IPS-18c (cell line): ENCODE results near the gene SLC66A2.

Source experiments
- H3K4me3 ChIP-seq: 2 replicates; pipeline ENCODE4 v1.7.0; 2013; ENCODE audit warnings: low read depth, mild to moderate bottlenecking, low read length, moderate library complexity; ENCODE audit not compliant: insufficient read depth
- H3K9me3 ChIP-seq: one replicate; pipeline ENCODE4 v1.6.1; 2013; ENCODE audit warnings: mild to moderate bottlenecking, low read length, moderate library complexity; ENCODE audit not compliant: control insufficient read depth, insufficient read depth

The SLC66A2 gene

DNA sequence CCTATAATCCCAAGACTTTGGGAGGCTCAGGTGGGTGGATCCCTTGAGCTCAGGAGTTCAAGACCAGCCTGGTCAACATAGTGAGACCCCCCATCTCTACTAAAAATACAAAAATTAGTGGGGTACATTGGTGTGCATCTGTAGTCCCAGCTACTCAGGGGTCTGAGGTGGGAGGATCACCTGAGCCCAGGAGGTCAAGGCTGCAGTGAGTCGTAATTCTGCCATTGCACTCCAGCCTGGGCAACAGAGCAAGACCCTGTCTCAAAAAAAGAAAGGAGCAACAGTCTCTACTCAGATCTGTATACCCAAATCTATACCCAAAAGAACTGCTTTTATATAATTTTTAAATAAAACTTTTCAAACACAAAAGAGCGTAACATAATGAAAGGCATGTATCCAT is 7.5 kb upstream of the SLC66A2 start:
- H3K9me3 ChIP-seq = no peaks in the 10 kb centered on the region
- no peak overlapping the region for H3K4me3 ChIP-seq

DNA sequence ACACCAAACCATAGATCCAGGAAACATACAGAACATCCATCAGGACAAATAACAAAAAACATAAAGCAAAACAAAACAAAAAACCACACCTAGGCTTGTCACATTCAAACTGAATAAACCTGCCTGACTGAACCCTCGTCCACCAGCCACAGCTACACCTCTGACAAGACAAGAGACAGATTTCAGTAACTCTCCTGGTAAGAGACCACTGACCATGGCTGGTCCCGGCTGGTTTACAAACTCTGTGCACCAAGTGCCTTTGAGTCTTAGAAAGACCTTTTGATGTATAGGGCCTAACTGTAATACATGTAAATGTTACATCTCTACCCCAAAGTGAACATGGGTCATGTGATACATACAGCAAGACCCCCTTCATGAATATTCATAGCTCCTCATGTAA is 4.8 kb upstream of the SLC66A2 start:
- H3K4me3 ChIP-seq = no peak overlapping the region
- no peaks in the 10 kb centered on the region for H3K9me3 ChIP-seq

DNA sequence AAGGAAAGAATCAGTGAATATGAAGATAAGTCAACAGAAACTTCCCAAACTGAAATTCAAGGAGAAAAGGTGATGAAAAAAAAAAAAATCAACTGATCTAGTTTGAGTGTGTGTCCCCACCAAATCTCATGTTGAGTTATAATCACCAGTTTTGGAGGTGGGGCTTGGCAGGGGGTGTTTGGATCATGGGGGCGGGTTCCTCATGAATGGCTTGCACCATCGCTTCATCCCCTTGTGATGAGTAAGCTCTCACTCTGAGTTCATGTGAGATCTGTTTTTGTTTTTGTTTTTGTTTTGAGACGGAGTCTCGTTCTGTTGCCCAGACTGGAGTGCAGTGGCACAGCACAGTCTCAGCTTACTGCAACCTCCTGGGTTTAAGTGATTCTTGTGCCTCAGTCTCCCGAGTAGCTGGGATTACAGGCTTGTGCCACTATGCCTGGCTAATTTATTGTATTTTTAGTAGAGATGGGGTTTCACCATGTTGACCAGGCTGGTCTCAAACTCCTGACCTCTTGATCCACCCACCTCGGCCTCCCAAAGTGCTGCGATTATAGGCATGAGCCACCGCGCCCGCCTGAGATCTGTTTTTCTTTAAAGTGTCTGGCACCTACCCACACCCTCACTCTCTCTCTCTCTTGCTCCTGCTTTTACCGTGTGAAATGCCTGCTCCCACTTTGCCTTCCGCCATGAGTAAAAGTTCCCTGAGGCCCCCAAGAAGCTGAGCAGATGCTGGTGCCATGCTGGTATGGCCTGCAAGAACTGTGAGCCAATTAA is 4.0 kb upstream of the SLC66A2 start:
- Histone ChIP-seq H3K4me3 (no peak overlapping the region), H3K9me3 (no peaks in the 10 kb centered on the region)

DNA sequence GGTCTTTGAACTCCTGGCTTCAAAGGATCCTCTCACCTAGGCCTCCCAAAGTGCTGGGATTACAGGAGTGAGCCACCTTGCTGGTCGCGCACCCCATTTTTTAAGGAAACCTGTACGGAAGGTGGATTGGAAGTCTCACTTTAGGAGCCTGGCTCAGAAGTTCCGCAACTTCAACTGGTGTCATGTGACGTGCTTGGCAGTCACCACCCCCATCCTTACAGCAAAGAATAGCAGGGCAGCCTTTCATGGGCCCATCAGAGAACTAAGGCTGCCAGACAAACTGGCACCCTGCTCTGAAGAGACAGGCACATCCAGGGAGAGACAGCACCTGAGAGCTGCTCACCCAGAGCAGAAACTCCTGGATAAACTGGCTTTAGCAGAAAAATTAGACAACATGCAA is 3.3 kb upstream of the SLC66A2 start:
- Histone ChIP-seq H3K4me3 (no peak overlapping the region), H3K9me3 (no peaks in the 10 kb centered on the region)

DNA sequence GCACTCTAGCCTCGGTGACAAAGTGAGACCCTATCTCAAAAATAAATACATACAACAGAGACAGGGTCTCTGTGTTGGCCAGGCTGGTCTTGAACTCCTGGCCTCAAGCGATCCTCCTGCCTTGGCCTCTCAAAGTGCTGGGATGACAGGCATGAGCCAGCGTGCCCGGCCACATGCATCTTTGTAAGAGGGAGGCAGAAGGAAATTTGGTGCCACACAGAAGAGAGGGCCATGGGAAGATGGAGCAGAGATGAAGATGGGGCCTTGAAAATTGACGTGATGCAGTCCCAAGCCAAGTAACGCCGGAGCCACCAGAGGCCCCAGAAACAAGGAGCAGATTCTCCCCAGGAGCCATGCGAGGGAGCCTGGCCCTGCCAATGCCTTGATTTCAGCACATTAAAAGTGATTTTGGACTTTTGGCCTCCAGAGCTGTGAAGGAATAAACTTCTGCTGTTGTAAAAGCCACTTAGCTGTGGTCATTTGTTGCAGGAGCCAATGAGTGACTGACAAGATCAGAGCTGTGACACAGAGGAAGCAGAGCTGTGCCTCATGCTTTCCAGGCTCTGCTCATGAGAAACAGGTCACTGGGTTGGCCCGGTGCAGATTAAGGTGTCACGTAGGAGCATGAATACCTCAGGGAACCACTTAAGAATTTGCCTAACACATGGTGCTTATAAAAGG is 2.7 kb upstream of the SLC66A2 start:
- no peaks in the 10 kb centered on the region for H3K9me3 ChIP-seq

DNA sequence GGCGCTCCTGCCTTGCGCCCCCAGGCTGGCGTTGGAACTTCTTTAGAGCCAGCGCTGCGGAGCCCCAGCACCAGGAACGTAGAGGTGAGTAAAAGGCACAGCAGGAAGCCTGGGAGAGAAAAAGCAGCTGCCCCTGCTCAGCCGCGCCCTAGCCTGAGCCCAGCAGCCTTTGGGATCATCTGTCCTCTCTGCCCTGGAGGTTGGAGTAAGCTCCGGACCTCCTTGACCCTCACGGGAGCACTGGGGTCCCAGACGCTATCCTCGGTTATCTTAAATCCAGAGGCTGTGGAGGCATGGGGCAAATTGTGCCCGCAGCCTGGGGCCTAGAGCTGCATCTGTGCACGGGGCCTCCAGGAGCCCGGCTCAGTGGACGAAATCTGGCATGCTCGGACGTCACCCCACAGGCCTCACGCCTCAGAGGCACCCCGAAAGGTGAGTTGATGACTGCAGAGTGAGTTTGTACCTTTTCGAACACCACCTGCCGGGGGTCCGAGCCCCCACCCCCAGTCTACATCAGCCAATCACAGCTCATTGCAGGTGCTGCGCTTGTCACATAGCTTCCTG is 1.6 kb upstream of the SLC66A2 start:
- H3K9me3 ChIP-seq = no peaks in the 10 kb centered on the region
- 0 out of 2 replicates have a peak overlapping the region, but pooled peaks have one; percentile 15 for H3K4me3 ChIP-seq

More for the DNA sequence above, 2.7 kb upstream of the SLC66A2 start:
- H3K4me3 ChIP-seq = no peak overlapping the region

DNA sequence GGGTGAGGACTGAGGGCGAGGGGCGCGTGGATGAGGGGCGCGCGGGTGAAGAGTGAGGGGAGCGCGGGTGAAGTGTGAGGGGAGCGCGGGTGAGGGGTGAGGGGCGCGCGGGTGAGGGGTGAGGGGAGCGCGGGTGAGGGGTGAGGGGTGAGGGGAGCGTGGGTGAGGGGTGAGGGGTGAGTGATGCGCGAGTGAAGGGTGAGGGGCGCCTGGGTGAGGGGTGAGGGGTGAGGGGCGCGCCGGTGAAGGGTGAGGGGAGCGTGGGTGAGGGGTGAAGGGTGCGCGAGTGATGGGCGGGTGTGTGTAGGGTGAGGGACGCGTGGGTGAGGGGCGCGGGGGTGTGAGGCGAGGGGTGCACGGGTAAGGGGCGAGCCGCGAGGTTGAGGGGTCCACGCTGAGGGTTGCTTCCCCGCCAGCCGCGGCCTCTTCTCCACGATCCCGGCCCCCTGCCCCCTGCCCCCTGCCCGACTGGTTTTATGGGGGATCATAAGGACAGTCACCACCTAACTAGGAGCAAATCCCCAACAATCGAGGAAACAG is 1.1 kb upstream of the SLC66A2 start:
- peak overlapping the region; percentile 53; the same call in 1 of the 2 replicates for H3K4me3 ChIP-seq
- no peaks in the 10 kb centered on the region for H3K9me3 ChIP-seq

DNA sequence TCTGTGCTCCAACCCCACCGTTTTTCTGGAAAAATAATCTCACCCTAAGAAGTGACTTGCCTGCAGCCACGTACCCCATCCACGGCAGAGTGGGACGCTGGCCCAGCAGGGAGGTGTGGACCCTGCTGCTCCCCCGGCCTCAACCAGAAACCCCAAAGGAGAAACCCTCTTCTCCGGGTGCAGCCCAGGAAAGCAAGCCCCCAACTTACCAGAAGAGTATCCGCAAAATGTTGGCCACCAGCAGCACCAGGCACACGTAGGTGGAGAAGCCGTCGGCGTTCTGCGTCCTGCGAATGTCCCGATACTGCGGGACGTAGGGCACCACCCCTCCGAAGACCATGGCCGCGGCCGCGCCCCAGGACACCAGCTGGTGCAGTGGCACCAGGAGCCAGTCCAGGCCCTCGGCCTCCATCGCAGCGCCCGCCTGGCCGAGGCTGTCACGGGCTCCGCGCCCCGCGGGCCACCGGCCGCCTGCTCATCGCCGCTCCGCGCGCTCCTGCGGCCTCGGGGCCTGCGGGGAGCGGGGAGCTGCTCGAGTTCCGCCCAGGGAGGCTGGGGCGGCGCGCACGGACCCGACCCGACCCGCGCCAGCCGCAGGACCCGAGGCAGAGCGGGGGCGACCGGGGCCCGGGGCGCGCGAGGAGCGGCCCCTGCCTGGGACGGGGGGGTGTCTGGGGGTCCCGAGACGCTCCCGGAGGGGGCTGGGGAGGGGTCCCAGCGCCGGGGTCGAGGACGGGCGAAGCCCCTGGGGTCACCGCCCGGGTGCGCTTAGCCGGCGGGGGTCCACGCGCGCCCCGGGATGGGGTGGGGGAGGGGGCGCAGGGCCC is 725 bp downstream of the SLC66A2 start:
- H3K4me3 ChIP-seq = peak overlapping the region; percentile 55
- H3K9me3 ChIP-seq = no peaks in the 10 kb centered on the region

DNA sequence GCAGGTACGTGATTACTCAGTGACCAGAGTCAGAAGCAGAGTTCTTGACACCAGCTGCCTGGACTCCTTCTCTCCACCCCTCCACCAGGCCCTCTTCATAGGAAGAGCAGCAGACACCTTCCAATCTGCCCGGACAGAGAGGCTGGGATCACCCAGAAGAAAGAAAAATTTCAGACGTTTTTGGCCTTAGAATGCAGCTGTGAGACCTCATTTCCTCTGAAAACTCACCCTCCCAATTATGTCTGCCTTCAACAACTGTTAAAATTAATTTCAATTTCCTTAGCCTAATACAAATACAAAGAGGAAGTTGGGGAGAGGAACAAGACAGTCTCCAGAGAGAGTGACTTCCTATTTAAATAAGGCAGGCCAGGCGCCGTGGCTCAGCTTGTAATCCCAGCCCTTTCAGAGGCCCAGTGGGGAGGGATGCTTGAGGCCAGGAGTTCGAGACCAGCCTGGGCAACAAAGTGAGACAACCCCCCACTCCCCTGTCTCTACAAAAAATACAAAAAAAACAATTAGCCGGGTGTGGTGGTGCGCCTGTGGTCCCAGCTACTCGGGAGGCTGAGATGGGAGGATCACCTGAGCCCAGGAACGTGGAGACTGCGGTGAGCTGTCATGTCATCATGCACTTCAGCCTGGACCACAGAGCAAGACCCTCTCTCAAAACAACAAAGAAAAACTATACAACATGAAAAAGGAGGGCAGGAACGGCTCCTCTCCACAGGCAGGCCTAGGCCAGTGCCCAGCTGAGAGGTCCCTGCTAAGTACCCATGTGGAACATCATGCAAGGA is 1.6 kb downstream of the SLC66A2 start:
- H3K4me3 ChIP-seq = no peak overlapping the region

DNA sequence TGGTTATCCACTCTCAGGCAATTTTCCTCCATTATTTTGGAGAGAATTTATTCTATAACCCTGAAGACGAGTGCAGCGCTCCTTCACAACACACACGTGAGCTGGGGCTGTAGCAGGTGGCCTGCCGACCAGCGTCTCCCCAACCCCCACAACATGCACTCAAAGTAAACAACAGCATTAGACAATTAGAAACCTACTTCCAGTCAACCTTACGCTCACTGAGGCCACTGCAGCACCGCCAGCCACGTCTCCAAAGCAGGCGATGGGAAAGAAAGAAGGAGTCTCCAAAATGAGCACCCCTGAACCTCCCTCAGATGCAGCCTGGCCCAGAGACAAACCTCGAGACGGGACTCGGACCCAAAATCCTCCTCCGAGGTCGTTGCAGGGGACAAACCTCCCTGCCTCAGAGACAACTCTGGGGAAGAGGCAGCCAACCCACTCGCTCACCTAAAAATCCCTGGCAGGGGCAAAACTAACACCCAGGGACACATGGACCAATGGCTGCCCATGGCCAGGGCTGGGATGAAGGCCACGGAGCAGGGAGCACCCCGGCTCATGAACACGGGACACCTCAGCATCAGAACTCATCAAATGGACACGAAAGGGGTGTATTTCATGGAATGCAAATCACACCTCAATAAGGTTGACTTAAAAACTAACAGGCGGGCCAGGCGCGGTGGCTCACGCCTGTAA is 2.6 kb downstream of the SLC66A2 start:
- Histone ChIP-seq H3K4me3 (no peak overlapping the region), H3K9me3 (no peaks in the 10 kb centered on the region)

More for the DNA sequence above, 1.6 kb downstream of the SLC66A2 start:
- H3K9me3 ChIP-seq = no peaks in the 10 kb centered on the region

DNA sequence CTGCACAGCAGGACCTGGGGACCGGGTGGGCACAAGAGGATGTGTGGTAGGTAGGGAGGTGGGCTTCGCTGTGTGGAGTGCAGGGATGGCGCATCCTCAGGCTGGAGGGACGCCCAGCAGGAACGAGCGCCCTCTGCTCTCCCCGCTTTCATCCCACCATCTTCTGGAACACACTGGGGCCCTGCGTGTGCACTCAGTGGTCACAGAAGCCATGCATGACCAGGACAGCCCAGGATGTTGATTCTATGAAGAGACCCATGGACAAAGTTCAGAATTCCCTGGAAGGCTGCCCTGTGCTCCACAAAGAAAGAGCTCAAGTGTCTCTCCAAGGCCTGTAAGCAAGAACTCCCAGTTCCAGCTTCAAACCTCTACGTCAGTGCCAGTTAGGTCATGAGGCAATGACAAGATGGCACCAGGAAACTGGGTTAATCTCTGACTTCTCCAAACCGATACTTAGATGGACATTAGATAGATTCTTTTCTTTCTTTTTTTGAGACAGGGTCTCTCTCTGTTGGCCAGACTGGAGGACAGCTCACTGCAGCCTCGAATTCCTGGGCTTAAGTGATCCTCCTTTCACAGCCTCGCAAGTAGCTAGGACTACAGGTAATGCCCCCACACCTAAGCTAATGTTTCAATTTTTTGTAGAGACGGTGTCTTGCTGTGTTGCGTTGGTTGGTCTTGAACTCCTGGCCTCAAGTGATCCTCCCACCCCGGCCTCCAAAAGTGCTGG is 3.4 kb downstream of the SLC66A2 start:
- Histone ChIP-seq H3K9me3 (no peaks in the 10 kb centered on the region), H3K4me3 (no peak overlapping the region)

DNA sequence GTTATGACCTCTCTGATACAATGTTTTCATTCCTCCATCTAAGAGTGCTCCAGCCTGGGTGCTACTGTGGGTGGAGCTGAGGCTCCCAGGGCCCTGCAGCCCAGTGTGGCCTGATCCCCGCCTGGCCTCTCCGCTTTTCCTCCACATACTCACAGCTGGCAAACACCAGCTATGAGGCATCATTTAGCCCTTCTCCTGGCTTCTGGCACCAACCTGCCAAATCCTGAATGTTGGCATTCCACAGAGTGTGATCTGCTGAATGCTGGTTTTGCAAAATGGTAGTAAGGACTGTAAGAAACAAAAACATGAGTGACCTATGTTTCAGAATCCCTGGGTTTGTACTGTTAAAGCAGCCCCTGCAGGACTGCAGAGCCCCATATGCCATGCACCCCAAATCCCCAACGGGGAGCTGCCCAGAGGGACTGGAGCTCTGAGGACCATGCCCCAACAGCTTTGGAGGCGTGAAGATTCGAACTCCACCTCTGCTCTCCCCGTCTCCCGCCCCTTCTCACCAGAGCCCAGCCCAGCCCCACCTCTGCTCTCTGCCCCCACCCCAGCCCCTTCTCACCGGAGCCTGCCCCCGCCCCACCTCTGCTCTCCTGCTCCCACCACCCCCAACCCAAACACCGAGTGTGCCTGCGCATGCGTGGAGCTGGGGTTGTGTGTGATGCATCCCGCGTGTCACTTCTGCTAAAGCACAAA is 4.2 kb downstream of the SLC66A2 start:
- H3K4me3 ChIP-seq = no peak overlapping the region
- H3K9me3 ChIP-seq = no peaks in the 10 kb centered on the region

DNA sequence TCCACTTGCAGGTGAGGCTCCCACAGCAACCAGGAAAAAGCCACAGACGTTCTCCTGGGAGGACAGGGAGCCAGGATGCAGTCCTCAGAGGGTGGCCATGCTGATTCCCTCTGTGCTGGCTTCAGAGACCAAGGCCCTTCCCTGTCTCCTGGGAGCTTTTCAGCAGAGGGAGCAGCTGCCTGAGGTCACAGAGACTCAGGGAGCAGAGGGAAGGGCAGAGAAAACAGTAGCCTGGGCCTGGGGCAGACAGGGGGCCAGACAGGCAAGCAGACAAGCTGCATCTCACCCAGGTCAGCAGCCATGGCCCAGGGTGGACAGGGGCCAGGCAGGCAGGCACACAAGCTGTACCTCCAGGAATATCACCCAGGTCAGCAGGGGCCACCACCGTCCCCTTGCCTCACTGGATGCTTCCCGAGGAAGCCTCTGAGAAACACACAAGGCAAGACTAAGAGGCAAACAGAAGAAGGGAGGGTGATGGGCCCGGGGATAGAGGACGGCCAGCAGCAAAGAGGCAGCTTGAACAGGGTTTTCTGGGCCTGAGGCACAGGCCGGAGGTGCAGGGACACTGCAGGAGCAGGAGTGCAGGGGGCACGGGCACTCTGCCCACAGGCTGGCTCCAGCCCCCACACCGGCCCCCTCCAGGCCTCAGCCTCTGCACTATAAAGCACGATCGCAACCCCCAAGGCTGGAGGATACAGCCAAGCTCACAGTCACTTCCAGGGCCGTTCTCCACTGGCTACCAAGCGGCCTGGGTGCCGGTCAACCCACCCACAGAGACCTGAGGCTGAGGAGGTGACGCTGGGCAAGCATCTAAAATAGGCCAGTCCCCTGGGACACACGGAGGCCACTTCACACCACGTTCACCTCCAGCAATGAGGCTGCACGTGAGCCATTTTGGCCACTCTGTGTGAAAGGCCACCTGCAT is 6.1 kb downstream of the SLC66A2 start:
- H3K4me3 ChIP-seq = no peak overlapping the region
- H3K9me3 ChIP-seq = no peaks in the 10 kb centered on the region

DNA sequence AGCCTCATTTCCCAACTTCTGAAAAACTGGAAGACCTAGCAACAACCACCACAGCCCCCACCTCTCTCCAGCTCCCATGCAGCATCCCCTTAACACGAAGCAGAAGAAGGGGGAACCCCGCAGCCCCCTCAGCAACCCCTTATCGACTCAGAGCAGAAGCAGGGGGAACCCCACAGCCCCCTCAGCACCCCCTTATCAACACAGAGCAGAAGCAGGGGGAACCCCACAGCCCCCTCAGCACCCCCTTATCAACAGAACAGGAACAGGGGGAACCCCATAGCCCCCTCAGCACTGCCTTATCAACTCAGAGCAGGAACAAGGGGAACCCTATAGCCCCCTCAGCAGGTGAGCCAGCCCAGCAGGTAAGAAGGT is 6.7 kb downstream of the SLC66A2 start:
- no peaks in the 10 kb centered on the region for H3K9me3 ChIP-seq
- H3K4me3 ChIP-seq = no peak overlapping the region
